PC-3 (cell line): Measurements from ENCODE around the gene COX4I1.

Experiments used
- CTCF ChIP-seq: fragments of 300-600 bp; sonication (generic); conservative IDR thresholded peaks from 2 replicates; pipeline ENCODE4 v1.5.1; 2017; ENCODE audit warnings: antibody characterized with exemption, low read depth, mild to moderate bottlenecking, low read length
- EZH2 ChIP-seq: fragments of 300-600 bp; sonication (generic); IDR thresholded peaks from one replicate; pipeline ENCODE4 v1.6.1; 2017; ENCODE audit warnings: antibody characterized with exemption, mild to moderate bottlenecking, low read length; ENCODE audit not compliant: unreplicated experiment

GRCh38 chr16:85819245-85819644 is 19.8 kb downstream of the COX4I1 start:
- TF ChIP-seq CTCF (peak; percentile 71), EZH2 (no peak)
